Sigmoid colon (tissue), 4 donors: ENCODE results near the gene RAC2.
"Not testable (repeated sequence)": the region's sequence is repeated elsewhere in the genome, so short reads cannot be mapped to it uniquely, and the experiment has no call there.

Experiments used
- CTCF ChIP-seq, 4 experiments: fragments of 450-650 bp in 3 of 4; fragments of 200-600 bp in 1 of 4; IDR thresholded peaks; one replicate each; pipeline ENCODE4 v1.5.1; 2016 to 2019; ENCODE audit warnings: antibody characterized with exemption in 4 of 4, mild to moderate bottlenecking in 3 of 4, moderate library complexity in 2 of 4
- POLR2A ChIP-seq, 2 donors: fragments of 450-650 bp; IDR thresholded peaks; one replicate each; pipeline ENCODE4 v1.6.1; 2016; ENCODE audit warnings: antibody characterized with exemption in 2 of 2, mild to moderate bottlenecking in 2 of 2, moderate library complexity in 2 of 2
- POLR2AphosphoS5 ChIP-seq, 4 donors: sonication (generic); formaldehyde crosslinking; IDR thresholded peaks; one replicate each; pipeline ENCODE4 v1.6.1; 2017; ENCODE audit warnings: antibody characterized with exemption in 4 of 4

- TF ChIP-seq CTCF, POLR2AphosphoS5, POLR2A (IDR thresholded peaks at IDR 0.05): not testable (repeated sequence)
These were observed 42.6 kb downstream of the RAC2 start for GRCh38 chr22:37201443-37201820.
